ENCODE measurements around the gene IGLL1. TPM values are rescaled to one million over a fixed set of nuclear protein-coding genes. Genes with fewer than 3 reads are reported as not detected.

Gene IGLL1
- total RNA-seq, 1 donor from 2014 or later: not detected

DNA sequence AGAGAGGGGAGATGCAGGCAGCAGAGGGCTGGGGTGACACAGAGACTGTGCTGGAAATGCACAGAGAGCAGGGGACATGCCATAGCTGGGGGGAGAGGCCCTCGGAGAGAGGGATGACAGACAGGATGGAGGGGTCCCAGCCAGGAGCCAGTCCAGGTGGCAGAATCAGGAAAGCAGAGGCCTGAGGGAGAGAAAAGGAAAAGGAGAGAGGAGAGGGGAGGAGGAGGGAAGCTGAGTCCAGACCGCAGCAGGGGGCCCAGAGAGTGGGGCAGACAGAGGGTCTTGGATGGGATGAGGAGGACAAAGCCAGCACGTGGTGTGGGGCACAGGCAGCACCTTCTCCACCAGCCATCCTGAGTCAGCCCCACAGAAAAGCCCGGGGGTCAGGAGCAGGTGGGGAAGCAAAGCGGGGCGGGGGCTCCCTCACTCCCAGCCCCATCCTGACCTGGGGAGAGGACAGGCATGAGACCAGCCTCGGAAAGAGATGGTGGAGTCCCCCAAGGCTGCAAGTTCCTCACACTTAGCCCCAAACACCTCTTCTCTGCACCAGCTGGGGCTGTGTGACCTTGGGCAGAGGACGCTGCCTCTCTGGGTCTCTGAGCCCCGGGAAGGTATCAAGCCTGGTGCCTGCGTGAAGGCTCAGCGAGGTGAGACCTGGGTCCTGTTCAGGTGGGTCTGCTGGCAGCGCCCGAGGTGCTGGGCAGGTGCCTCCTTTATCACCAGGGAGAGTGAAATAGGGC, 48.0 kb downstream of the IGLL1 start:
- Mint-ChIP-seq H3K36me3 (no peaks in the 10 kb centered on the region), H3K27ac (peak overlapping the region; percentile 84), H3K9me3 (no peaks in the 10 kb centered on the region), H3K4me3 (peak overlapping the region; percentile 36), H3K27me3 (peaks cover 15% of the 10 kb centered on the region), H3K4me1 (ENCODE audit: unreplicated experiment) (peaks cover 50% of the 10 kb centered on the region)
- TF ChIP-seq, protein P1, sequence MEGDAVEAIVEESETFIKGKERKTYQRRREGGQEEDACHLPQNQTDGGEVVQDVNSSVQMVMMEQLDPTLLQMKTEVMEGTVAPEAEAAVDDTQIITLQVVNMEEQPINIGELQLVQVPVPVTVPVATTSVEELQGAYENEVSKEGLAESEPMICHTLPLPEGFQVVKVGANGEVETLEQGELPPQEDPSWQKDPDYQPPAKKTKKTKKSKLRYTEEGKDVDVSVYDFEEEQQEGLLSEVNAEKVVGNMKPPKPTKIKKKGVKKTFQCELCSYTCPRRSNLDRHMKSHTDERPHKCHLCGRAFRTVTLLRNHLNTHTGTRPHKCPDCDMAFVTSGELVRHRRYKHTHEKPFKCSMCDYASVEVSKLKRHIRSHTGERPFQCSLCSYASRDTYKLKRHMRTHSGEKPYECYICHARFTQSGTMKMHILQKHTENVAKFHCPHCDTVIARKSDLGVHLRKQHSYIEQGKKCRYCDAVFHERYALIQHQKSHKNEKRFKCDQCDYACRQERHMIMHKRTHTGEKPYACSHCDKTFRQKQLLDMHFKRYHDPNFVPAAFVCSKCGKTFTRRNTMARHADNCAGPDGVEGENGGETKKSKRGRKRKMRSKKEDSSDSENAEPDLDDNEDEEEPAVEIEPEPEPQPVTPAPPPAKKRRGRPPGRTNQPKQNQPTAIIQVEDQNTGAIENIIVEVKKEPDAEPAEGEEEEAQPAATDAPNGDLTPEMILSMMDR (conservative IDR thresholded peaks at IDR 0.05): no peak
- DNase-seq (ENCODE audit: extremely low spot score, unreplicated experiment): no peak

DNA sequence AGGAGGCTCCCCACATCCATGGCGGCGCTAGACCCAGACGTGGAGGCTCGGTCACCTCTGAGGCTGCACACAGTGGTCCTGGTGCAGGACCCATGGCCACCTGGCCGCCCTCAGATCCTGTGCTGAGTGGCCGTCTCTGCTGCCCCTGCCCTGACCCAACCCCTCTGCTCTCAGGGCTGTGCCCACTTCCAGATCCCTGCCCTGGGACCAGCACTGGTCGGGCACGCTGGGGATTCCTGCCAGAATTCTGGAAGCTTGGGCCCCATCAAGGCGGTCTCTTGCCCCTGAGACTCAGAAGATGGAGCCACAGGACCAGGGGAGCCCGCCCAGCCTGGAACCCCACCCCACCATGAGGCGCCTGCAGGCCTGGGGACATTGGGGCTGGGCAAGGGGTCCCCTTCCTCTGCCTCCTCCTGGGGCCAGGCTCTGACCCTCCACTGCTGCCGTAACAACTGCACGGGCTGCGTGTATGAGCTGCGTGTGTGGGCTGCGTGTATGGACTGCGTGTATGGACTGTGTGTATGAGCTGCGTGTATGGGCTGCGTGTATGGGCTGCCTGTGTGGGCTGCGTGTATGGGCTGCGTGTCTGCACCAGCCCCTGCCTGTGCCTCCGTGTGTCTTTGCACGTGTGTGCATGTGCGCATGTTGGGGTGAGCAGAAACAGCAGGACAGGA, 48.7 kb downstream of the IGLL1 start:
- Mint-ChIP-seq H3K27me3 (peaks cover 15% of the 10 kb centered on the region), H3K36me3 (no peaks in the 10 kb centered on the region), H3K27ac (peak overlapping the region; percentile 84), H3K4me1 (ENCODE audit: unreplicated experiment) (peaks cover 44% of the 10 kb centered on the region), H3K4me3 (peak overlapping the region; percentile 36), H3K9me3 (no peaks in the 10 kb centered on the region)
- TF ChIP-seq, protein P1 (conservative IDR thresholded peaks at IDR 0.05): no peak
- DNase-seq (ENCODE audit: extremely low spot score, unreplicated experiment): no peak

DNA sequence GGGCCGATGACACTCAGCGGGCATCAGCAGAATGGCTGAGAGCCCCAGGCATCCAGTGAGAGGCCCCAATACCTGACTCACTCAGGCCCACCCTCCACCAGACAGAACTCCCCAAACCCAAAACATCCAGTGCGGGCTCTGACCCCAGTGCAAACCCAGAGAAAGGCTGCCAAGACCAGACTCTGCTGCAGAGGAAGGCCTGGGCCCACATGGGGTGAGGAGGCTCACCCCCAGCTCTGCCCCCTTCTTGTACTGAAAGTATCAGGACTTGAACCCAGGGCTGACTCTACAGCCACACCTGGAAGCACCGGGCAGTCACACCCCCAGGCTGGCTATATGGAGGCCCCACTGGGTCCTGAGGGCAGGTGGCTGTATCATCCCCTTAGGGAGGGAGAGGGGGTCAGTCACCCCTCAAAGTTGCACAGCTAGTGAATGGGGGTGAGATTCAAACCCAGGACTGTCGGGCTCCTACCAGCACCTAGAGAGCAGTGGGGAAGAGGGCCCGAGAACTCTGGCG, 49.3 kb downstream of the IGLL1 start:
- H3K4me3 Mint-ChIP-seq: no peak overlapping the region
- H3K4me1 Mint-ChIP-seq (ENCODE audit: unreplicated experiment): peaks cover 39% of the 10 kb centered on the region
- DNase-seq (ENCODE audit: extremely low spot score, unreplicated experiment): no peak
- no peaks in the 10 kb centered on the region for H3K9me3 Mint-ChIP-seq
- H3K27ac Mint-ChIP-seq: no peak overlapping the region
- TF ChIP-seq, protein P1 (conservative IDR thresholded peaks at IDR 0.05): no peak
- H3K27me3 Mint-ChIP-seq: peaks cover 11% of the 10 kb centered on the region
- no peaks in the 10 kb centered on the region for H3K36me3 Mint-ChIP-seq

DNA sequence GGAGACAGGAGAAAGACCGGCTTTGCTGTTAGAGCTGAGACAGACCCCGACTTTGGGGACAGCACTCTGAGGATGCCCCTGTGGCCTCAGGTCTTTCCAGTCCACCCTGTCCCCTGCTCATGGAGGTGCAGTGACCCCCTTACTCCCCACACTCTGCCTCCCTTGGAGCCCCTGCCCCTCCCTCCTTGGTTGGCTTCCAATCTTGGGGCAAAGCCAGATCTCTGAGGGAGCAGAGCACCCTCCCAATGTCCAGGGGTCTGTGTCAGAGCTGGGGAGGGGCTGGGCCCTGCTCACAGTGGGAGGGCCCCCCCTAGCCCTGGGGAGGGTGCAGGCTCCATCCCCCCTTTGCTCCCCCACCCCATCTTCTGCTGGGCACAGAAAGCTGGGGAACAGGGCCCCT, 50.0 kb downstream of the IGLL1 start:
- no peak for DNase-seq (ENCODE audit: extremely low spot score, unreplicated experiment)
- Mint-ChIP-seq H3K27me3 (peaks cover 7% of the 10 kb centered on the region), H3K4me1 (ENCODE audit: unreplicated experiment) (peaks cover 37% of the 10 kb centered on the region), H3K4me3 (no peak overlapping the region), H3K9me3 (no peaks in the 10 kb centered on the region), H3K27ac (no peak overlapping the region), H3K36me3 (no peaks in the 10 kb centered on the region)
- TF ChIP-seq, protein P1 (conservative IDR thresholded peaks at IDR 0.05): no peak

DNA sequence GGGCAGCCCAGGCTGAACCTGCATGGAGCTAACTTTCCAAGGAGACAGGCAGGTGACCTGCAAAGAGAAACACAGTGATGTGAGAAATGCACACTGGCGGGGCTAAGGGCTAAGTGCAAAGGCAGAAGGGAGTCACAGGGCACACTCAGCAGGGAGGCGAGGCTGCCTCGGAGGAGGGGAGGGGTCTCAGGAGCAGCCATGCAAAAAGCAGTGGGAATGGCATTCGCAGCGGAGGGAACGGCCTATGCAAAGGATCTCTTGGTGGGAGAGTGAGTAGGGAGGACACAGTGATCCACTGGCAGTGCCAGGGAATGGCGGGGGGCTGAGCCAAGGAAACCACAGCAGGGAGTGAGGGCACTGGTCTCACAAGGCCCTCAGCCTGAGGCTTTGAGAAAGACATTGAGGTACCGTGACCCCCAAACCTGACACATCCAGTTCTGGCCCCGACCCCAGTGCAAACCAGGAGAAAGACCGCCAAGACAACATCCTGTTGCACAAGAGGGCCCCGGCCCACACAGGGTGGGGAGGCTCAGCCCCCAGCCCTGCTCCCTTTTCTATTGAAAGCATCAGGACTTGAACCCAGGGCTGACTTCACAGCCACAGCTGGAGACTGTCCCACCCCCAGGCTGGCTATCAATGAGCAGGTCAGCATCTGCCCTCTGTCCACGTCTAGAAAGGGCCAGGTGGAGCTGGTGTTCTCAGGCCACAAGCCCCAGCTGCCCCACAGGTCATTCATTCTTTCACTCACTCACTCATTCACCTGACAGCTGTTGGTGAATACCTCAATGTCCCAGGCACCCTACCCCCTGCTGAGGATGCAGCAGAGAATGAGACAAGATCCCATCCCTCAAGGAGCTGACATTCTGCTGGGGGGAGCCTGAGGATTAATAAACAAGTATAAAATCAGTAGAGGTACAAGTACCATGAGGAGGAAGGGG, 50.7 kb downstream of the IGLL1 start:
- H3K4me3 Mint-ChIP-seq: no peak overlapping the region
- H3K36me3 Mint-ChIP-seq: no peaks in the 10 kb centered on the region
- peaks cover 7% of the 10 kb centered on the region for H3K27me3 Mint-ChIP-seq
- TF ChIP-seq, protein P1 (conservative IDR thresholded peaks at IDR 0.05): no peak
- H3K4me1 Mint-ChIP-seq (ENCODE audit: unreplicated experiment): peaks cover 41% of the 10 kb centered on the region
- peak overlapping the region; percentile 29 for H3K27ac Mint-ChIP-seq
- H3K9me3 Mint-ChIP-seq: no peaks in the 10 kb centered on the region
- DNase-seq (ENCODE audit: extremely low spot score, unreplicated experiment): no peak

All from type B pancreatic cell (in vitro differentiated cells).